IPS-18a (cell line): ENCODE results near the gene AIF1.

Experiments
- H3K27ac ChIP-seq: one replicate; pipeline ENCODE4 v1.5.1; 2013; ENCODE audit warnings: low read length
- H3K27me3 ChIP-seq: one replicate; pipeline ENCODE4 v1.6.1; 2013; ENCODE audit warnings: mild to moderate bottlenecking, low read length; ENCODE audit not compliant: control insufficient read depth, insufficient read depth
- H3K36me3 ChIP-seq: one replicate; pipeline ENCODE4 v1.6.1; 2013; ENCODE audit warnings: low read depth, low read length; ENCODE audit not compliant: control insufficient read depth
- H3K4me1 ChIP-seq: one replicate; pipeline ENCODE4 v1.6.1; 2013; ENCODE audit warnings: low read depth, low read length; ENCODE audit not compliant: control insufficient read depth
- H3K4me3 ChIP-seq: one replicate; pipeline ENCODE4 v1.5.1; 2013; ENCODE audit warnings: low read length
- H3K9ac ChIP-seq: one replicate; pipeline ENCODE4 v1.6.1; 2013; ENCODE audit warnings: mild to moderate bottlenecking, low read length, moderate library complexity
- H3K9me3 ChIP-seq: one replicate; pipeline ENCODE4 v1.6.1; 2013; ENCODE audit warnings: low read depth, low read length; ENCODE audit not compliant: control insufficient read depth

Gene AIF1

DNA sequence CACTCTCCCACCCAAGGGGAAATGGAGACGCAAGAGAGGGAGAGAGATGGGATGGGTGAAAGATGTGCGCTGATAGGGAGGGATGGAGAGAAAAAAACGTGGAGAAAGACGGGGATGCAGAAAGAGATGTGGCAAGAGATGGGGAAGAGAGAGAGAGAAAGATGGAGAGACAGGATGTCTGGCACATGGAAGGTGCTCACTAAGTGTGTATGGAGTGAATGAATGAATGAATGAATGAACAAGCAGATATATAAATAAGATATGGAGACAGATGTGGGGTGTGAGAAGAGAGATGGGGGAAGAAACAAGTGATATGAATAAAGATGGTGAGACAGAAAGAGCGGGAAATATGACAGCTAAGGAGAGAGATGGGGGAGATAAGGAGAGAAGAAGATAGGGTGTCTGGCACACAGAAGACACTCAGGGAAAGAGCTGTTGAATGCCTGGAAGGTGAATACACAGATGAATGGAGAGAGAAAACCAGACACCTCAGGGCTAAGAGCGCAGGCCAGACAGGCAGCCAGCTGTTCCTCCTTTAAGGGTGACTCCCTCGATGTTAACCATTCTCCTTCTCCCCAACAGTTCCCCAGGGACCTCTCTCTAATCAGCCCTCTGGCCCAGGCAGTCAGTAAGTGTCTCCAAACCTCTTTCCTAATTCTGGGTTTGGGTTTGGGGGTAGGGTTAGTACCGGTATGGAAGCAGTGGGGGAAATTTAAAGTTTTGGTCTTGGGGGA lies 38.9 kb upstream of the AIF1 start:
- Histone ChIP-seq H3K27ac (no peak overlapping the region), H3K9me3 (no peaks in the 10 kb centered on the region), H3K4me3 (no peak overlapping the region), H3K4me1 (peaks cover 5% of the 10 kb centered on the region), H3K36me3 (no peaks in the 10 kb centered on the region), H3K9ac (no peak overlapping the region), H3K27me3 (peaks cover 17% of the 10 kb centered on the region)

DNA sequence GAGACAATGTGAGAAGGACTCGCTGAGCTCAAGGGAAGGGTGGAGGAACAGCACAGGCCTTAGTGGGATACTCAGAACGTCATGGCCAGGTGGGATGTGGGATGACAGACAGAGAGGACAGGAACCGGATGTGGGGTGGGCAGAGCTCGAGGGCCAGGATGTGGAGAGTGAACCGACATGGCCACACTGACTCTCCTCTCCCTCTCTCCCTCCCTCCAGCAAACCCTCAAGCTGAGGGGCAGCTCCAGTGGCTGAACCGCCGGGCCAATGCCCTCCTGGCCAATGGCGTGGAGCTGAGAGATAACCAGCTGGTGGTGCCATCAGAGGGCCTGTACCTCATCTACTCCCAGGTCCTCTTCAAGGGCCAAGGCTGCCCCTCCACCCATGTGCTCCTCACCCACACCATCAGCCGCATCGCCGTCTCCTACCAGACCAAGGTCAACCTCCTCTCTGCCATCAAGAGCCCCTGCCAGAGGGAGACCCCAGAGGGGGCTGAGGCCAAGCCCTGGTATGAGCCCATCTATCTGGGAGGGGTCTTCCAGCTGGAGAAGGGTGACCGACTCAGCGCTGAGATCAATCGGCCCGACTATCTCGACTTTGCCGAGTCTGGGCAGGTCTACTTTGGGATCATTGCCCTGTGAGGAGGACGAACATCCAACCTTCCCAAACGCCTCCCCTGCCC lies 38.0 kb upstream of the AIF1 start:
- Histone ChIP-seq H3K4me1 (peaks cover 8% of the 10 kb centered on the region), H3K36me3 (no peaks in the 10 kb centered on the region), H3K9ac (no peak overlapping the region), H3K9me3 (no peaks in the 10 kb centered on the region), H3K27ac (no peak overlapping the region), H3K4me3 (no peak overlapping the region), H3K27me3 (peaks cover 26% of the 10 kb centered on the region)

DNA sequence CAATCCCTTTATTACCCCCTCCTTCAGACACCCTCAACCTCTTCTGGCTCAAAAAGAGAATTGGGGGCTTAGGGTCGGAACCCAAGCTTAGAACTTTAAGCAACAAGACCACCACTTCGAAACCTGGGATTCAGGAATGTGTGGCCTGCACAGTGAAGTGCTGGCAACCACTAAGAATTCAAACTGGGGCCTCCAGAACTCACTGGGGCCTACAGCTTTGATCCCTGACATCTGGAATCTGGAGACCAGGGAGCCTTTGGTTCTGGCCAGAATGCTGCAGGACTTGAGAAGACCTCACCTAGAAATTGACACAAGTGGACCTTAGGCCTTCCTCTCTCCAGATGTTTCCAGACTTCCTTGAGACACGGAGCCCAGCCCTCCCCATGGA lies 37.5 kb upstream of the AIF1 start:
- no peak overlapping the region for H3K9ac ChIP-seq
- H3K27me3 ChIP-seq, result peaks cover 28% of the 10 kb centered on the region
- H3K36me3 ChIP-seq, result no peaks in the 10 kb centered on the region
- H3K27ac ChIP-seq, result no peak overlapping the region
- no peak overlapping the region for H3K4me3 ChIP-seq
- peaks cover 13% of the 10 kb centered on the region for H3K4me1 ChIP-seq
- no peaks in the 10 kb centered on the region for H3K9me3 ChIP-seq

DNA sequence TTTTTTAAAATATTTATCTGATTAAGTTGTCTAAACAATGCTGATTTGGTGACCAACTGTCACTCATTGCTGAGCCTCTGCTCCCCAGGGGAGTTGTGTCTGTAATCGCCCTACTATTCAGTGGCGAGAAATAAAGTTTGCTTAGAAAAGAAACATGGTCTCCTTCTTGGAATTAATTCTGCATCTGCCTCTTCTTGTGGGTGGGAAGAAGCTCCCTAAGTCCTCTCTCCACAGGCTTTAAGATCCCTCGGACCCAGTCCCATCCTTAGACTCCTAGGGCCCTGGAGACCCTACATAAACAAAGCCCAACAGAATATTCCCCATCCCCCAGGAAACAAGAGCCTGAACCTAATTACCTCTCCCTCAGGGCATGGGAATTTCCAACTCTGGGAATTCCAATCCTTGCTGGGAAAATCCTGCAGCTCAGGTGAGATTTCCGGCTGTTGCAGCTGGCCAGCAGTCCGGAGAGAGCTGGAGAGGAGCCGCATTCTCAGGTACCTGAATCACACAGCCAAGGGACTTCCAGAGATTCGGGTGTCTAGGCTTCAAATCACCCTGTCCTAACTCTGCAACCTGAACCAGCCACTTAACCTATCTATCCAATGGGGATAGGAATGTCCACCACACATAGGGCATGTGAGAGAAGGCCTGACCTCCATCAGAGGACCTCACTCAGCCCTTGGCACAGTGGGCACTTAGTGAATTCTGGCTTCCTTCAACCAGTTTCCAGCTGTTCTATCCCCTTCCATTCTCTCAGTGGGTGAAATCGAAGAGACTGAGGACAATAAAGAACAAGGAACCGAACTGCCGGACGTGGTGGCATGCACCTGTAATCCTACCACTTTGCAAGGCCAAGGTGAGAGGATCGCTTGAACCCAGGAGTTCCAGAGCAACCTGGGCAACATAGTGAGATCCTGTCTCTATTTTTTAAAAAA lies 36.6 kb upstream of the AIF1 start:
- Histone ChIP-seq H3K9ac (no peak overlapping the region), H3K4me1 (peaks cover 14% of the 10 kb centered on the region), H3K27ac (no peak overlapping the region)

DNA sequence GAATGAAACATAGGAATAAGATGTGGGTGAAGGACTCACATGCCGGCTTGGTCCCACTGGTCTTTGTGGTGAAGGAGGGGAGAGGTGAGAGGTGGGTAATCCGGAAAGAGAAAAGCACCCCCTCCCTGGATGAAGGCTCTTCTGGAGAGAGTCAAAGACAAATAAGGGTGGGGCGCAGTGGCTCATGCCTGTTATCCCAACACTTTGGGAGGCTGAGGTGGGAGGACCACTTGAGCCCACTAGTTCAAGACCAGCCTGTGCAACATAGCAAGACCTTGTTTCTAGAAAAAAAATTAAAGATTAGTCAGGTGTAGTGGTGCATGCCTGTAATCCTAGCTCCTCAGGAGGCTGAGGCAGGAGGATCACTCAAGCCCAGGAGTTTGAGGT lies 35.9 kb upstream of the AIF1 start:
- Histone ChIP-seq H3K36me3 (no peaks in the 10 kb centered on the region), H3K4me1 (peaks cover 14% of the 10 kb centered on the region), H3K27ac (no peak overlapping the region), H3K9ac (no peak overlapping the region), H3K27me3 (peaks cover 28% of the 10 kb centered on the region), H3K9me3 (no peaks in the 10 kb centered on the region), H3K4me3 (no peak overlapping the region)

More for the DNA sequence above, 36.6 kb upstream of the AIF1 start:
- Histone ChIP-seq H3K9me3 (no peaks in the 10 kb centered on the region), H3K27me3 (peaks cover 28% of the 10 kb centered on the region), H3K36me3 (no peaks in the 10 kb centered on the region), H3K4me3 (no peak overlapping the region)

DNA sequence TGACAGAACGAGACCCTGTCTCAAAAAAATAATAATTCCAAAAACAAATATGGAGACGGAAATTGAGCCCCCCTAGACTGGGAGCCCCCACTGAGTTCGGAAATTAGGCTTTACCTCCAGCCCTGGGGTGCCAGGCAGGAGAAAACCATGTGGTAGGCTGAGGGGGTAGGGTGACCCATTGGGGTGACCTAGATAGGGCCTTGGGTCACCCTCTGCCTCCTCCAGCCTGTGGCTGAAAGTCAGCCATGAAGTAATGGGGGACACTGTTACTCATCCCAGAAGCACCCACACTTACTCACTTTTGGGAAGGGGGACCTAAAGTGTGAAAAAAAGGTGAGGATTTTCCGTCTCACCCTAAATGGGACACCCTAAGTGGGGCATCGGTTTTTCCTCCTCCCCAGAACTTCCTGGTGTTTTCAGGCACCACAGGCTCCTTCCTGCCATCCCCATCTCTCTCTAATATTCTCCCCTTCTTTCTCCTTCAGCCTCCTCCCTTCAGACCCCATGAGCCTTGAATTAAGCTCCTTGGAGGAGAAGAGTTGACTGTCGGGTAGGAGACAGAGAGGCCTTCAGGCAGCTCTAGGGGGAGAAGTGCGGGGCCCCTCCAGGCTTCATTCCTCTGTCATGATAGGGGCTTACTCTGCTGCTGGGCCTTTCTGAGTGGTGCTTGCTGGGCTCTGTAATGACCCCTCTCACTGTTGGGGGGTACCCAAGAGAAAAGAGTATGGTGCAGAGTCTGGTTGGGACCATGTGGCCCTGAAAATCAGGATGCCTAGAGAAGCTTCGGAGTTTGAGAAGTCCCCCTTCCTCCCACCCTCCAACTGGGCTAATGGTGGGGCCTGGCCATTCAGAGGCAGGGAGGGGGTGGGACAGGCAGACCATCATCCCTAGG lies 35.2 kb upstream of the AIF1 start:
- H3K4me3 ChIP-seq, result peak overlapping the region; percentile 91
- H3K27me3 ChIP-seq, result peaks cover 28% of the 10 kb centered on the region
- peaks cover 14% of the 10 kb centered on the region for H3K4me1 ChIP-seq

DNA sequence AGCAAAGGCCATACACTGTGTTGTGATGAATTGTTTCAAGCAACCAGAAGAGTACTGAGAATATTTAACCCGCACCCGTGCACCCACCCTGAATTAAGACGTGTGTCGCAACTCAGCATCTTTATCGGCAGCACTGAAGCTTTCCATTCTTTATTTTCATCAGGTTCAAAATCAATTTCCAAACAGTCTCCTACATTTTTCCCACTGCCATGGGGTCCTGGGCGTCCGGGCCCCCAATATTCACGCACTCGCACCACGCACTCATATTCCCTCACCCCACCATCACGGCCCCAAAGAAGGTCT lies 34.6 kb upstream of the AIF1 start:
- H3K27ac ChIP-seq, result no peak overlapping the region
- H3K4me3 ChIP-seq, result peak overlapping the region; percentile 91
- H3K36me3 ChIP-seq, result no peaks in the 10 kb centered on the region
- H3K9ac ChIP-seq, result no peak overlapping the region
- H3K27me3 ChIP-seq, result peaks cover 28% of the 10 kb centered on the region
- no peaks in the 10 kb centered on the region for H3K9me3 ChIP-seq
- peaks cover 14% of the 10 kb centered on the region for H3K4me1 ChIP-seq

More for the DNA sequence above, 35.2 kb upstream of the AIF1 start:
- Histone ChIP-seq H3K9me3 (no peaks in the 10 kb centered on the region), H3K9ac (no peak overlapping the region), H3K27ac (no peak overlapping the region), H3K36me3 (no peaks in the 10 kb centered on the region)

DNA sequence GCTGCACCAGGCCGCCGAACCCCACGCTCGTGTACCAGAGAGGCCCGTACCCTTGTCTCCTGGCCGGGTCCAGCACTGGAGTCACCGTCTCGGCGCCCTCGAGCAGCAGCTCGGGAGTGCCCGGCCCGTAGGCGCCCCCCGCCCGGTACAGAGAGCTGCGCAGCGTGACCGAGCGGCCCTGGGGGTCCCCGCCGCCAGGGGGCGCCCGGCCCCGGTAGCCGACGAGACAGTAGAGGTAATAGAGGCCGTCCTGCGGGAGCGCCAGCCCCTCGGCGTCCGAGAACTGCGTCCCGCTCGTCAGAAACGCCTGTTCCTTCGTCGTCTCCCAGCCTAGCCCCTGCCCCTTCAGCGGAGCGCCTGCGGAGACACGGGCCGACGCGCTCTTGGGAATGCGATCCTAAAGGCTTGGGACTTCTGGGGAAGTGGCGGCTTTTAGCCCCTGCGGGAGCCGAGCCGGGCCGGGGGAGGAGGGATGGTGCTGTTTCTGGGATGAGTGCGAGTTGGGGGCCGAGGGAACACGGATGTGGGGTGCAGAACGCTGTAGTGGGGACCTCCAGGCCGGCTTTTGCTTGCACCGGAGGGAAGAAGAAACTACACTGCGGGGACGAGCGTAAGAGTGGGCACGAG lies 34.1 kb upstream of the AIF1 start:
- H3K27ac ChIP-seq, result no peak overlapping the region
- H3K4me1 ChIP-seq, result peaks cover 14% of the 10 kb centered on the region
- peaks cover 28% of the 10 kb centered on the region for H3K27me3 ChIP-seq
- peak overlapping the region; percentile 91 for H3K4me3 ChIP-seq
- peak overlapping the region; percentile 73 for H3K9ac ChIP-seq
- H3K36me3 ChIP-seq, result no peaks in the 10 kb centered on the region
- H3K9me3 ChIP-seq, result no peaks in the 10 kb centered on the region

DNA sequence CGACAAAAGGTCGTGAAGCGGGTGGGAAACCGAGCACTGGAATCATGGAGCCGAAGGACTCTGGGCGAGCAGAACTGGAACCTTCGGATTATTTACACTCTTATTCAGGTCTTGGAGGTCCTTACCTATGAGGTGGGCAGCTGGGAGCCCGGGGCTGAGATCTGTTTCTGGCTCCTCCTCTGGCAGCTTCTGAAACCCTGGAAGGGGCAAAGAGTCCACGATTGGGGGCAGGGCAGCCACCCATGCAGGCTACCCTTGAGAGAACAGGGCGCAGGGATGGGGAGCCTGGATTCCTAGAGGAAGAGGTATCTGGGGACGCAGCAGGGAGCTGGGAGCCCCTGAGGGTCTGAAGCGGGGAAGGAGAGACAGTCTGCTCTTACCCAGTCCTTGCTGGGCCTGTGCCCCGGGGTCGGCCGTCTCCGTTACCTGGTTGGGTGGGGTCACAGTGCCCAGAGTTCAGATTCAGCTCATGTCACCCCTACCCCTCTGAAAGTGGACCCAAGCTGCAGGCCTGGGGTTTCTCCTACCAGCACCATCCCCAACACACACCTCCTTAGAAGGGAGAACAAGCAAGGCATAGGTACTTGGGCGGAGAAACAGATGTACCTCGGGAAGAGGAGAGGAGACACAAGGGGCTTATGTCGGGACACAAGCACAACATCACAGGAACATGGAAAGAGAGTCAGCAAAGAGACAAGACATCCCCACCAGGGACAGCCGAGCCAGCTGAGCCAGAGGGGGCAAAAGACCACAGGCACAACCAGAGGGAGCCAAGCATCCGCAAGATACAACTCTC lies 33.4 kb upstream of the AIF1 start:
- Histone ChIP-seq H3K4me1 (peaks cover 14% of the 10 kb centered on the region), H3K4me3 (peak overlapping the region; percentile 91), H3K9me3 (no peaks in the 10 kb centered on the region), H3K36me3 (no peaks in the 10 kb centered on the region), H3K27me3 (peaks cover 24% of the 10 kb centered on the region), H3K27ac (no peak overlapping the region), H3K9ac (peak overlapping the region; percentile 73)

DNA sequence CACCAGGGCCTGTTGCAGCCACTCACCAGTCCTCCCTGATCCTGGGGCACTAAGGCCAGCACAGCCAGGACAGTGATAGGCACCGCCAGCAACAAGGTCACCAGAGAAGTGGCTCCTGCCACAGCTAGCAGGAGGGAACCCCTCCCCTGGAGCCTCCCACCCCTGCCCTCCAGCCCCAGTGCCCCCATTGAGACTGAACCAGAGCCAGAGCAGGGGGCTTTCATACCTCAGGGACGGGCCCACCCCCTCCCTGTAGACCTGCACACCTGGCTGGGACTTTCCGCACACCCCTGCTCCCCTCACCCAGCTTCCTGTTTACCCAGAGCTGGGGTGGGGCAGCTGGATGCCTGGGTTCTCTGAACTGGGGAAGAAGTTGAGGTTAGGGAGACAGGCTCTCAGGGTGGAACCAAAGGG lies 32.8 kb upstream of the AIF1 start, which contains the start of gene LTB:
TSS of gene LTB (minus strand) at position 195 of the 414 bp plus-strand sequence. CDS start at position 188, 7 bp downstream.
- no peak within 1 kb of the TSS for H3K27ac ChIP-seq
- H3K4me1 ChIP-seq, result peaks cover 14% of the 10 kb centered on the region
- peak within 1 kb of the TSS; percentile 91 for H3K4me3 ChIP-seq
- H3K9ac ChIP-seq, result peak within 1 kb of the TSS; percentile 73
- H3K36me3 ChIP-seq, result no peaks in the 10 kb centered on the region
- no peaks in the 10 kb centered on the region for H3K9me3 ChIP-seq
- peaks cover 23% of the 10 kb centered on the region for H3K27me3 ChIP-seq
